ENCODE data around the gene LZTS2. TPM values are rescaled to one million over a fixed set of nuclear protein-coding genes. Genes with fewer than 3 reads are reported as not detected.

LZTS2 gene
- total and polyA plus RNA-seq, 10 of the 15 experiments (the other 5 are each of a cell fraction or from before 2014, with no cell fraction given), result 0.08 to 13.4 (median 7.2) TPM

- TF ChIP-seq USF1 (IDR thresholded peaks at IDR 0.05; ENCODE audit: borderline replicate concordance, extremely low read length, insufficient read depth, low read depth, low read length) (no peak), ZSCAN29 (IDR thresholded peaks at IDR 0.05) (0 out of 2 replicates have a peak, but pooled peaks have one; percentile 46), E4F1 (IDR thresholded peaks at IDR 0.05; ENCODE audit: borderline replicate concordance, partially characterized antibody) (no peak), NR2F1 (conservative IDR thresholded peaks at IDR 0.05) (no peak), MYC (IDR thresholded peaks at IDR 0.05; ENCODE audit: insufficient read depth, insufficient read length, insufficient replicate concordance, low read length, severe bottlenecking) (no peak), EP300 (IDR thresholded peaks at IDR 0.05; ENCODE audit: borderline replicate concordance in 1 of 2, control insufficient read depth in 1 of 2, low read depth in 2 of 2, low read length in 2 of 2) (no peak), ZNF384 (IDR thresholded peaks at IDR 0.05; ENCODE audit: borderline replicate concordance, low read depth, low read length) (no peak), PBX3 (IDR thresholded peaks at IDR 0.05; ENCODE audit: insufficient replicate concordance, low read depth, low read length) (no peak), IKZF2 (IDR thresholded peaks at IDR 0.05) (no peak), CTCF (IDR thresholded peaks at IDR 0.05 in 2 of 3, conservative IDR thresholded peaks at IDR 0.05 in 1 of 3; ENCODE audit: control insufficient read depth in 2 of 3, extremely low read depth in 1 of 3, insufficient read depth in 1 of 3, low read depth in 3 of 3, low read length in 3 of 3) (peak; percentile 61 to 77 (median 61)), RAD21 (IDR thresholded peaks at IDR 0.05; ENCODE audit: insufficient read depth, low read depth, low read length) (peak; percentile 43; the same call in 1 of the 2 replicates), GATAD2B (conservative IDR thresholded peaks at IDR 0.05; ENCODE audit: low read depth) (no peak), SP1 (IDR thresholded peaks at IDR 0.05; ENCODE audit: low read depth, low read length) (no peak), HDAC6 (IDR thresholded peaks at IDR 0.05; ENCODE audit: unreplicated experiment) (no peak), ZBED1 (IDR thresholded peaks at IDR 0.05; ENCODE audit: borderline replicate concordance) (no peak), MLLT1 (IDR thresholded peaks at IDR 0.05) (no peak), BMI1 (IDR thresholded peaks at IDR 0.05; ENCODE audit: borderline replicate concordance) (no peak)
- TF ChIP-seq, protein P1, sequence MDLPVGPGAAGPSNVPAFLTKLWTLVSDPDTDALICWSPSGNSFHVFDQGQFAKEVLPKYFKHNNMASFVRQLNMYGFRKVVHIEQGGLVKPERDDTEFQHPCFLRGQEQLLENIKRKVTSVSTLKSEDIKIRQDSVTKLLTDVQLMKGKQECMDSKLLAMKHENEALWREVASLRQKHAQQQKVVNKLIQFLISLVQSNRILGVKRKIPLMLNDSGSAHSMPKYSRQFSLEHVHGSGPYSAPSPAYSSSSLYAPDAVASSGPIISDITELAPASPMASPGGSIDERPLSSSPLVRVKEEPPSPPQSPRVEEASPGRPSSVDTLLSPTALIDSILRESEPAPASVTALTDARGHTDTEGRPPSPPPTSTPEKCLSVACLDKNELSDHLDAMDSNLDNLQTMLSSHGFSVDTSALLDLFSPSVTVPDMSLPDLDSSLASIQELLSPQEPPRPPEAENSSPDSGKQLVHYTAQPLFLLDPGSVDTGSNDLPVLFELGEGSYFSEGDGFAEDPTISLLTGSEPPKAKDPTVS (IDR thresholded peaks at IDR 0.05; ENCODE audit: low read depth, low read length), result no peak
Measured at GRCh38 chr10:101018600-101019439, 19.2 kb downstream of the LZTS2 start (continued).
